Thymus (tissue), 11 donors: ENCODE measurements around the gene IL17RD. TPM values are rescaled to one million over a fixed set of nuclear protein-coding genes. Genes with fewer than 3 reads are reported as not detected.

Experiments
- DNase-seq, 9 donors: peaks; one replicate each; pipeline ENCODE4 v3.0.0-alpha.2; 2013; ENCODE audit warnings: low spot score in 9 of 9, low read depth in 6 of 9, missing footprints in 1 of 9
- H3K27ac ChIP-seq, 2 donors: one replicate each; pipeline ENCODE4 v1.5.1; 2013; ENCODE audit warnings: control low read depth in 1 of 2, low read depth in 1 of 2, low read length in 1 of 2, mild to moderate bottlenecking in 1 of 2, moderate library complexity in 1 of 2
- H3K27me3 ChIP-seq, 2 donors: one replicate each; pipeline ENCODE4 v1.5.1; 2013; ENCODE audit warnings: low read length in 1 of 2; ENCODE audit not compliant: control insufficient read depth in 2 of 2, insufficient read depth in 1 of 2
- H3K36me3 ChIP-seq, 2 donors: one replicate each; pipeline ENCODE4 v1.5.1; 2013; ENCODE audit warnings: low read length in 1 of 2, mild to moderate bottlenecking in 1 of 2, moderate library complexity in 1 of 2; ENCODE audit not compliant: control insufficient read depth in 2 of 2, insufficient read depth in 2 of 2
- H3K4me1 ChIP-seq, 2 donors: one replicate each; pipeline ENCODE4 v1.5.1; 2013; ENCODE audit warnings: low read length in 2 of 2; ENCODE audit not compliant: control insufficient read depth in 2 of 2, insufficient read depth in 2 of 2
- H3K4me3 ChIP-seq, 2 donors: one replicate each; pipeline ENCODE4 v1.5.1; 2013; ENCODE audit warnings: low read length in 2 of 2, control low read depth in 1 of 2, mild to moderate bottlenecking in 1 of 2
- H3K9me3 ChIP-seq, 2 donors: one replicate each; pipeline ENCODE4 v1.5.1; 2013; ENCODE audit warnings: low read length in 1 of 2, mild to moderate bottlenecking in 1 of 2; ENCODE audit not compliant: control insufficient read depth in 2 of 2, insufficient read depth in 1 of 2
- WGBS: extraction: QIAGEN DNeasy Blood & Tissue Kit; methylation state at CpG from one replicate; pipeline ENCODE4 v1.1.7; 2013; 5-methylcytosine and 5-hydroxymethylcytosine counted together
- polyA plus RNA-seq: library from polyadenylated mRNA; stranded (reverse); fragments of 200-250 nt; gene quantifications from one replicate; pipeline ENCODE4 v1.2.3, GENCODE V29; 2013
- total RNA-seq: library from RNA; stranded (reverse); fragments of 120-200 nt; gene quantifications from one replicate; pipeline ENCODE4 v1.2.4, GENCODE V29; 2013
- donor health status: healthy.

The IL17RD gene
- total and polyA plus RNA-seq, 2 donors, result 0.37 to 0.61 TPM

DNA sequence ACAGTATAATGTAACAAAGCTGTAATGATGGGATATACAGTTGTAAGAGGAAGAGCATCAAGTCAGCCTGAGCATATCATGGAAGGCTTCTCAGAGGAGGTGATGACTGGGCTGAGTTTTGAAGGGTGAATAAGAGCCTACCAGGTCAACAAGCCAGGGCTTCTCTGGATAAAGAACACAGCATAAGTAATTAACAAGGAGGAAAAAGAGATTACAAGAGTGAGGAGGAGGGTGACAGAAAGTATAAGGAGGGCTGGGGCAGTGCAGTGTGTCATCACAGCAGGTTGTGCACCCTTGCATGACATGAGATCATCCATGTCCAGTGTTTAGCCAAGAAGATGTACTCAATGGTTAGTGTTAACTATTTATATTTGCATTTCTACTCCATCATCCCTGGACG lies 121.6 kb downstream of the IL17RD start:
- Histone ChIP-seq H3K36me3 (no peaks in the 10 kb centered on the region), H3K4me1 (peaks cover 0 to 9% of the 10 kb centered on the region in 2 donors), H3K27ac (no peak overlapping the region), H3K9me3 (no peaks in the 10 kb centered on the region), H3K27me3 (no peaks in the 10 kb centered on the region), H3K4me3 (no peak overlapping the region)
- WGBS, result 0% methylated on average over 1 of the region's 1 CpG
- DNase-seq, result no peak

DNA sequence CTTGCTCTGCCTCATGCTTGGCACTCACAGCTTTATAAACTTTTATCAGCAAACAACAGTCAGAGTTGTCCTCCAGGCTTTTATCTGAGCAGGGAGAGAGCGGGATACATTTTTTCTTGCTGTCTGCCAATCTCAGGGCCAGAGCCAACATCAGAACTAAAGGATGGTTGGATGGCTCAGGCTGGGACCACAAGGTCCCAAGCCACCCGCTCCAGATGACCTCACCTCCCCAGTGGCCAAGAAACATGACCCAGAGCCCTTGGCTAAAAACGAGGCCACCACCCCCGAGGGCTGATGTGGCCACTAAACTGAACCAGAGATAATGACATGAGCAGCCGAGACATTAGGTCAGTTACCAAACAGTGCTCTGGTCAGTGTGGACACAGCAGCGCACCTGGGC lies 123.5 kb downstream of the IL17RD start:
- Histone ChIP-seq H3K4me1 (peaks cover 0 to 5% of the 10 kb centered on the region in 2 donors), H3K27ac (no peak overlapping the region), H3K27me3 (no peaks in the 10 kb centered on the region), H3K4me3 (no peak overlapping the region), H3K9me3 (no peaks in the 10 kb centered on the region), H3K36me3 (no peaks in the 10 kb centered on the region)
- no peak for DNase-seq
- 80% methylated on average over 6 of the region's 6 CpGs for WGBS

Other genes starting within 250 kb of the IL17RD start
- gene SPATA12, start 104.7 kb downstream of the IL17RD start, total RNA-seq, result 0.05 TPM
- gene SPATA12, start 104.7 kb downstream of the IL17RD start, polyA plus RNA-seq, result 0.07 TPM
- gene HESX1, start 34.6 kb upstream of the IL17RD start, total RNA-seq, result 2.0 TPM
- 6.6 TPM for gene HESX1, start 34.6 kb upstream of the IL17RD start, polyA plus RNA-seq
- gene APPL1, start 62.4 kb upstream of the IL17RD start, total RNA-seq, result 32.2 TPM
- 17.7 TPM for gene APPL1, start 62.4 kb upstream of the IL17RD start, polyA plus RNA-seq
- not detected for gene ASB14, start 127.3 kb upstream of the IL17RD start, total RNA-seq
- gene ASB14, start 127.3 kb upstream of the IL17RD start, polyA plus RNA-seq, result not detected